ENCODE measurements around the gene STPG3.

DNA sequence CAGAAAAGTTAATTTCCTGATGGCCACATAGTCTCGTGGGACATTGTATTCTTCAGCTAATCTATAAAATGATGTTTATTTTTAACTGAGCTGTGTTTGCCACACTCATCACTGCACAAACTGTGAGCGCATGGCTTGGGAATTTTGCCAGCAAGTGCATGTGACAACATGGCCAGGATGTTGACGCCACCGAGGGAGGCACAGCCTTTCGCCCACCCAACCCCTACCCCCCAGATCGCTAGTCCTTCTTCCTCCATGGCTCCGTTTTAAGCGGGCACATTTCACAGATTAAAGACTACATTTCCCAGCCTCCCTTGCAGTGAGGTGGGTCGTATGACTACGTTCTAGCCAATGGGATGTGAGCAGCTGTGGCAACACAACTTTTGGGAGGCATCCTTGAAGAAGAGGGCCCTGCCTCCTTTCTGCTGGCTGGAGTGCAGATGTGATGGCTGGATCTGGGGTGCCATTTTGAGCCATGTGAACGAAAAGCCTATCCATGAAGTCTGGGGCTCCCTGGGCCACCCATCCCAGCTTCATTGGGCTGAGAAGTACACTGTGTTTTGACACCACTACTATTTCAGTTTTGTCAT, 43.1 kb downstream of the STPG3 start:
- TF ChIP-seq, protein P1, sequence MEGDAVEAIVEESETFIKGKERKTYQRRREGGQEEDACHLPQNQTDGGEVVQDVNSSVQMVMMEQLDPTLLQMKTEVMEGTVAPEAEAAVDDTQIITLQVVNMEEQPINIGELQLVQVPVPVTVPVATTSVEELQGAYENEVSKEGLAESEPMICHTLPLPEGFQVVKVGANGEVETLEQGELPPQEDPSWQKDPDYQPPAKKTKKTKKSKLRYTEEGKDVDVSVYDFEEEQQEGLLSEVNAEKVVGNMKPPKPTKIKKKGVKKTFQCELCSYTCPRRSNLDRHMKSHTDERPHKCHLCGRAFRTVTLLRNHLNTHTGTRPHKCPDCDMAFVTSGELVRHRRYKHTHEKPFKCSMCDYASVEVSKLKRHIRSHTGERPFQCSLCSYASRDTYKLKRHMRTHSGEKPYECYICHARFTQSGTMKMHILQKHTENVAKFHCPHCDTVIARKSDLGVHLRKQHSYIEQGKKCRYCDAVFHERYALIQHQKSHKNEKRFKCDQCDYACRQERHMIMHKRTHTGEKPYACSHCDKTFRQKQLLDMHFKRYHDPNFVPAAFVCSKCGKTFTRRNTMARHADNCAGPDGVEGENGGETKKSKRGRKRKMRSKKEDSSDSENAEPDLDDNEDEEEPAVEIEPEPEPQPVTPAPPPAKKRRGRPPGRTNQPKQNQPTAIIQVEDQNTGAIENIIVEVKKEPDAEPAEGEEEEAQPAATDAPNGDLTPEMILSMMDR (IDR thresholded peaks at IDR 0.05; ENCODE audit: insufficient read depth, low read length), result no peak
- no peak for TF ChIP-seq GABPA (IDR thresholded peaks at IDR 0.05; ENCODE audit: low read depth)
- no peak for TF ChIP-seq POLR2AphosphoS5 (IDR thresholded peaks at IDR 0.05; ENCODE audit: low read depth)
